GM12892 (cell line): ENCODE results near the gene RPSA.

Source experiments
- POLR2A ChIP-seq: IDR thresholded peaks from 2 replicates; pipeline ENCODE4 v1.6.1; 2011; ENCODE audit warnings: low read depth, low read length, control low read depth
- POLR2AphosphoS5 ChIP-seq: IDR thresholded peaks from 2 replicates; pipeline ENCODE4 v1.6.1; 2011; ENCODE audit warnings: low read depth, low read length, control low read depth
- TAF1 ChIP-seq: IDR thresholded peaks from 2 replicates; pipeline ENCODE4 v1.6.1; 2011; ENCODE audit warnings: low read depth, mild to moderate bottlenecking, control low read depth, low read length, borderline replicate concordance

DNA sequence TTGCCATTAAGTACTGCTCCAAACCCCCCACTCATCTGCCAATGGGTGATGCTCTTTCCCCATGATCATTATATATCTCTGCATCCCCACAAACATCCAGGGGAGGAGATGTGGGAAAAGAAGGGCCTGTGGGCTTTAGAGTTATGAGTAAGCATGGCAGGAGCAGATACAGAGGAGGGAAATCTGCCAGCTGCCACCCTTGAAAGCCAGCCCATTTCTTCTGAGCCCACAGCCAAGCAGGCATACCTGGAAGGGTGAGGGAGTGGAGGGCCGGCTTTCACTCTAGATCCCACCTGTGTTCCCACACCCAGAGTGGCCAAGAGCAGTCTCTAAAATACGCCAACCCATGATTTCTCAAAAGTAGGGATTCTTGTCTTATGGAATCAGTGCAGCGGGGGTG lies 25.1 kb upstream of the RPSA start:
- no peak for TF ChIP-seq POLR2AphosphoS5
- no peak for TF ChIP-seq TAF1
- no peak for TF ChIP-seq POLR2A
